SK-N-MC (cell line): ENCODE measurements around the gene ZMYND15.

ENCODE experiments used
- EZH2 ChIP-seq: fragments of 200-600 bp; sonication (generic); IDR thresholded peaks from one replicate; pipeline ENCODE4 v1.6.1; 2017; ENCODE audit warnings: antibody characterized with exemption
- POLR2AphosphoS5 ChIP-seq: IDR thresholded peaks from 2 replicates; pipeline ENCODE4 v1.6.1; 2012; ENCODE audit warnings: mild to moderate bottlenecking, low read depth, low read length, borderline replicate concordance

DNA sequence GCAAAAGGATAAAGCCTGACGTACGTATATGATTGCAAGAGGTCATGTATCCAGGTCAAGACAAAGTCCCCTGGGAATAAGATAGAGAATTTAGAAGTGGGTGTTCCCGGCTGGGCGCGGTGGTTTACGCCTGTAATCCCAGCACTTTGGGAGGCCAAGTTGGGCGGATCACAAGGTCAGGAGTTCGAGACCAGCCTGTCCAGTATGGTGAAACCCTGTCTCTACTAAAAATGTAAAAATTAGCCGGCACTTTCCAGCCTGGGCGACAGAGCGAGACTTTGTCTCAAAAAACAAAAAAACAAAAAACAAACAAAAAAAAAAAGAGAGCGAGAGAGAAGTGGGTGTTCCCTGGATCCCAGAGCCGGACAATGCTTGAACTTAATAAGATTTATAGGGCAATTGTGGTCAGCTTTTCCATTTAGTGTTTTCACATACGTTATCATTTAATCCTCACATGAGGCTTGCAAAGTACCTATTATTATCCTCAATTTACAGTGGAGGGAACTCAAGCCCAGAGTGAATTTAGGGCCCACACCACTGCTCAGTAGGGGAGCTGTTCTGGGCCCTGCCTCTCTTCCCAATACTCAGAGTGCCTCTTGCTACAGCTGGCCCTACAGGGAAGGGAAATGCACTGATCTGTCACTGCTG, 48.6 kb downstream of the ZMYND15 start:
- TF ChIP-seq POLR2AphosphoS5 (no peak), EZH2 (no peak)
